ENCODE results near the gene SUPT16H.

DNA sequence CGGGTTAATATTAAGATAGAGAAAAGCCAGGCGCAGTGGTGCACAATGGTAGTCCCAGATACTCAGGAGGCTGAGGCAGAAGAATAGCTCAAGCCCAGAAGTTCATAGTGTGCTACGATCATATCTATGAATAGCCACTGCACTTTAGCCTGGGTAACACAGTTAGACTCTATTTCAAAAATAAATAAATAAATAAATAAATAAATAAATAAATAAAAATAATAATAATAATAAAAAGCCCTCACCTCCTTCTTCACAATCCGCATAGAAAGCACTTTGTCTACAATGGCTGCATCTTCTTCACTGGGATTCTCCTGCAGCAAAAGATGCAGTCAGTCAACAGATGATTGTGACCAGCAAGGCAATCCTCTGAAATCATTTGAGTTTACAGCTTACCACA, 31.5 kb upstream of the SUPT16H start:
- TF ChIP-seq, protein P1, sequence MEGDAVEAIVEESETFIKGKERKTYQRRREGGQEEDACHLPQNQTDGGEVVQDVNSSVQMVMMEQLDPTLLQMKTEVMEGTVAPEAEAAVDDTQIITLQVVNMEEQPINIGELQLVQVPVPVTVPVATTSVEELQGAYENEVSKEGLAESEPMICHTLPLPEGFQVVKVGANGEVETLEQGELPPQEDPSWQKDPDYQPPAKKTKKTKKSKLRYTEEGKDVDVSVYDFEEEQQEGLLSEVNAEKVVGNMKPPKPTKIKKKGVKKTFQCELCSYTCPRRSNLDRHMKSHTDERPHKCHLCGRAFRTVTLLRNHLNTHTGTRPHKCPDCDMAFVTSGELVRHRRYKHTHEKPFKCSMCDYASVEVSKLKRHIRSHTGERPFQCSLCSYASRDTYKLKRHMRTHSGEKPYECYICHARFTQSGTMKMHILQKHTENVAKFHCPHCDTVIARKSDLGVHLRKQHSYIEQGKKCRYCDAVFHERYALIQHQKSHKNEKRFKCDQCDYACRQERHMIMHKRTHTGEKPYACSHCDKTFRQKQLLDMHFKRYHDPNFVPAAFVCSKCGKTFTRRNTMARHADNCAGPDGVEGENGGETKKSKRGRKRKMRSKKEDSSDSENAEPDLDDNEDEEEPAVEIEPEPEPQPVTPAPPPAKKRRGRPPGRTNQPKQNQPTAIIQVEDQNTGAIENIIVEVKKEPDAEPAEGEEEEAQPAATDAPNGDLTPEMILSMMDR (IDR thresholded peaks at IDR 0.05), result no peak
- TF ChIP-seq POLR2A (IDR thresholded peaks at IDR 0.05), result no peak

Data from prostate gland (tissue), 2 donors.